NCI-H146 (cell line): ENCODE measurements around the gene RBM19.
"Not testable (repeated sequence)": the region's sequence is repeated elsewhere in the genome, so short reads cannot be mapped to it uniquely, and the experiment has no call there.

Experiments
- DNase-seq: peaks from one replicate; lab custom pipeline; 2025; lab: John Stamatoyannopoulos, UW

The RBM19 gene

DNA sequence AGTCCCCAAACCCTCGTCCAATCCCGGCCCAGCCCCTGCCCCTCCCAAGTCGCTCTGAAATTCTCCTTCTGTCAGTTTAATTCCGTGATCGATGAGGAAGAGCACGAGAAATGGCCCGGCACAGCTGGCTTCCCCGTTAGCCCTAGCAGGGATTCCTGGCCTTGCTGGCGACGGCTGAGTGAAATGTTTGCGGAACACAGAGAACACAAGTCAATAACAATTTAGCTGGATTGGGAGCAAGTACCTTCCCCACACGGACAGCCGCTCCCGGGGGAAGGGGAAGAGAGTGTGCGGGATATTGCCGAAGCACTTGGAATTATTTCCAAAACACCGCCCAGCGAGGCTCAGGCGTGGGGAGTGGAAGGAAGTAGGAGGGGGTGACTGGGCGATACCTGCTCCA lies 134.6 kb downstream of the RBM19 start:
- DNase-seq: no peak

DNA sequence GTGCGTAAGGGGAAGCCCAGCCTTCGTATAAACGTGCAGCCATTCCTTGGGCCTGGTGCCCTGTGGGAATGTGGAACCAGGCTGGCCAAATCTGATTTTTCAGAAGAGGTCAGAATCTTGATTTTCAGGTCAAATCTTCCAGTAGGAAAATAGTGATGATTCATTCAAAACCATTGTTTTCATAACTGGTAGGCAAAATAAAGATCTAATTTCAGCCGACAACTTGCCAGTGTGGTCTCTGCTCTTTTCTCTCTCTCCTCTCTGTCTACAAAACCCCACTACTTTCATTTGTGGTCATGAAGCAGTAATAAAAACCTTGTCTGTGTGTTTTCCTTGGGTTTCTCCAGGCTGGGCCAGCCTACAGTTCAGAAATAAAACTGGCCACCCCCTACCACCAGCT lies 135.1 kb downstream of the RBM19 start:
- no peak for DNase-seq

DNA sequence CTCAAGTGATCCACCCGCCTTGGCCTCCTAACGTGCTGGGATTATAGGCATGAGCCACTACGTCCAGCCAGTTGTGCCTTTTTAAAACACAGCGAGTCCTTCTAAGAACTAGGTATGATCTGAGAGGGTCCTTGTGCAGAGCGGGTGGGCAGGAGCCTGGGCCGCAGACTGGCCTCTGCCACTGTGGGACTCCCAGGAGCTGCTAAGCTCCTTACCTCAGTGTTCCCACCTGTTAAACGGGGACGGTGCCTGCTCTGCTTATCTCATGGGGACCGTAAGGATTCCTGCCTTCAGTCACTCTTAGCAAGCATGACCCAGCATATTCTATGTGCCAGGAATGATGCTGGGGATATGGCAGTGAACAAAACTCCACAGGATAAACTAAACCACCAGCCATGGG lies 136.9 kb downstream of the RBM19 start:
- DNase-seq: no peak

DNA sequence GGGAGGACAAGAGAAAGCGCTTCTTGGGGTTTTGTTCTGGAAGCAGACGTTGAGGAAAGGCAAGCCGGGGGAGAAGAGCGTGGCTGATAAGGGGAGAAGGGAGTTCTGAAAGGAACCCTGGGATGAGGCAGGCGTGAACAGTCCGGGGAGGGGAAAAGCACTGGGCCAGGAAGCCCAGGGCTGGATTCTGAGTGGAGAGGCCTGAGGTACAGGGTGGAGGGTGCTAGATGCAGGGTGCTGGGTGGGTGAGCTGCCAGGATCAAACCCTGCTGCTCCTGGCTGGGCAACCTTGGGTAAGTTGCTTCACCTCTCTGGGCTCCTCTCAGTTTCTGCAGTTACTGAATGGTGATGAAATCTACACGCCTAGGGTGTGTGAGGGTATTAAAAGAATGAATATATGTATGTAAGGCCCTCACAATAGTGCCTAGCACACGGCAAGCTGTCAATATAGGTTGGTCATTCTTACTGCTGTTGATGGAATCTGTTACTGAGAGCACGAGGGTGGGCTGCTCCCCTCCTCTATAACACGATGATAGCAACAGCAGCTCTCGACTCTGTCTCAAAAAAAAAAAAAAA lies 138.5 kb downstream of the RBM19 start:
- no peak for DNase-seq

DNA sequence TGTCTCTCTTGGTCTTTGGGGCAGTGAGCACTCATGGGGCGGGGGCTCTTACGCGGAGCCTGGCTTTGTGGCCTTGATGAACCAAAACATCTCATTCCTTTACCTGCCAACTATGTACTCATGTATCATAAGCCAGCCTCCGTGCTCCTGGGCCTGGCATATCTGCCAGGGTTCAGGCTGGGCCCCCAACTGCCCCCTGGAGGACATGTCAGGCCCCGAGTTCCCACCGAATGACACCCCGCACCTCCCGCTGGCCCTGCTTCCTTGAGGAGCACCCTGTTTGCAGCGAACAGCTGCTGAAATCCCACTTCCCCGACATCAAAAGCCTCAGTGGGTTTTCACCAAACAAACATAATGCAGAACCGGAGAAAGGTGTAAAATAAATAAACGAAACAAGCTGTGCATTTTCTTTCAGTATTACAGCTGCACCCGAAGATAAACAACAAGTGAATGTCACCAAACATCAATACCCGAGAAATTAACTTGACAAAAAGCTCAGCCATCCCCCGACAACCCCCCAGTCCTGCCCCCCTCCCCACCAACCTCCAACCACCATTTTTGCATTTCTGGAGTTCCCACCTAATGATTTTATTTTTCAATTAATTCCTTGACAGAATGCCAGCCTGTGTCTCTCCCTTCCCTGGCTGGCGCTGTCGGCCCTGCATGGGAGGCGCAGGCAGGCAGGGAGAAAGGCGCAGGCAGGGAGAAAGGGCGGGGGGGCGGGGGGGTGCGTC lies 139.2 kb downstream of the RBM19 start:
- DNase-seq: no peak

DNA sequence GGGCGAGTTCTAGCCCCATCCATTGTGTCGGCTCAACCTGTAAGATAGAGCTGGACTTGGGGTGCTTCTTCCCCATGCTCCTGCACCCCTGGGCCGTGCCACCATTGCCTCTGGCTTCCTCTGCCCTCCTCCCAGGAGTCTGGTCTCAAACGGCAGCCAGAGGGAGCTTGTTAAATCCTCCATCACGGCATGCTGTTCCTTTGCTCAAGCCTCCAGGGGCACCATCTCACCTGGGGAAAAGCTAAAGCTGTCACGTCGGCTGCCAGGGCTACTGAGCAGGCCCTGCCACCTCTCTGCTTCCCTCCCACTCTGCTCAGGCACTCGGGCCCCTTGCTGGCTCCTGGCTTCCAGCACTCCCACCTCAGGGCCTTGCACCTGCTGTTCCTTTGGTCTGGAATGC lies 140.4 kb downstream of the RBM19 start:
- DNase-seq: no peak

DNA sequence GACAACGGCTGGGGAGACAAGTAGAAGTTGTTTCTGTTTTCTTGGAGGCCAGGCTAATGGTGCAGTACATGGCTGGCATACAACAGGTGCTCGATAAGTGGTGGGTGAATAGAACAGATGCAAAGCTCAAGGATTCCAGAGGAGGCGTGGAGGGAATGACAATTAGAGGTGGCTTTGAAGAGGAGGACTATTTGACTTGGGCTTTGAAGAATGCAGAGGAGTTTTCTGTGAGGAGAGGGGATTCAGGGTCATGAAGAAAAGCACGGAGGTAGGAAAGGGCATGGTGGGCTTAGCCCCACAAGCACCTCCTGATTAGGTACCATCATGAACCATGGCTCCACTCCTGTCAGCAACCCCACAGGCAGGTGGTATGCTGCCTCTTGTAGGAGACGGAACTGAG lies 142.3 kb downstream of the RBM19 start:
- DNase-seq: no peak

DNA sequence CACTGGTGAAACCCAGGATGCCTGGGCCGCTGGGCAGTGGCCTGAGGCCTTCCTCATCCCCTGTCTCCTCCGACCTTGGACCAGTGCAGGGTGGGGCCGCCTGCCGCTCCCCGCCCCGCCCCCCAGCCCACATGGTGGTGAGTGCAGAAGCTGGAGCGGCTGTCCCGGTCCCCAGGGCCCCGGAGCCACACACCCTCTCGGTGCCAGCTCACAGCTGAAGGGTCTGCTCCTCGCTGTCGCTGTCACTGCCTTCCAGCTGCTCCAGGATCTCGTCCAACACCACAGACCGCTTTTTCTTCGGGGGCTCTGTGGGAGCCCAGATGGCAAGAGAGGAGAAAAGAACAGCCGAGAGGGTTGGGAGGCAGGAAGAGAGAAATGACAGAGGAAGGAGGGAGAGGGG lies 143.1 kb downstream of the RBM19 start:
- no peak for DNase-seq

DNA sequence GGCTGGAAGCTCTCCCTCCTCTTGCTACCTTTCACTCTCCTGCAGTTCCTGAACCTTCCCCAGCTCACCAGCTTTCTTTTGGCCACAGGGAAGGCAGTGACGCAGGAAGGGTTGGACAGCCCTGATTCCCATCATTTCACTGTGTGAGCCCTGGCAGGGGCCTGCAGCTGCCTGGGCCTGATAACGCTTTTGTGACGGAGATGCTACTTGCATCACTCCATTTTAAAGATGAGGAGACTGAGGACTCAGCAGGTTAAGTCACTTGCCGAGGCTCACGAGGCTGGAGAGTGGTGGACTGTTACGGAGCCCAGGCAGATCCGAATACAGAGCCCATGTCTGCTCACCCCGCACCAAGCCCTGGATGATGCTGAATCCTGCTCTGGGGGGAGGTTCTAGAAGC lies 145.3 kb downstream of the RBM19 start:
- no peak for DNase-seq

DNA sequence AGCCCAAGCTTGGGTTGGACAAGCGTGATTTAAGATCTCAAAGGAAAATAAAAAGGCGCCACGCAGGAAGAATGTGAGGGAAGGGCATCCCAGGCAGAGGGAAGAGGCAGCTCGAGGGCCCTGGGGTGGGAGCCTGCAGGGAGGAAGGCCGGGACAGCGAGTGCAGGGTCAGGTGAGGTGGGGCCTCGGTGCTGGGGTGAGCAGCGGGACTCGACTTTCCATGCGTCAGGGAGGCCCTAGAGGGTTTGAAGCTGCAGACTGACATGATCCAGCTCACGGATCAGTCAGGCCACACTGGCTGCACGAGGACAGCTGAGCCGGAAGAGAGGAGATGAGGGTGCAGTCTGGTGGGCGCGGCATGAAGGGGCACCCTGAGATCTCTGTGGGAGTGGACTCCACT lies 145.8 kb downstream of the RBM19 start:
- DNase-seq: no peak

DNA sequence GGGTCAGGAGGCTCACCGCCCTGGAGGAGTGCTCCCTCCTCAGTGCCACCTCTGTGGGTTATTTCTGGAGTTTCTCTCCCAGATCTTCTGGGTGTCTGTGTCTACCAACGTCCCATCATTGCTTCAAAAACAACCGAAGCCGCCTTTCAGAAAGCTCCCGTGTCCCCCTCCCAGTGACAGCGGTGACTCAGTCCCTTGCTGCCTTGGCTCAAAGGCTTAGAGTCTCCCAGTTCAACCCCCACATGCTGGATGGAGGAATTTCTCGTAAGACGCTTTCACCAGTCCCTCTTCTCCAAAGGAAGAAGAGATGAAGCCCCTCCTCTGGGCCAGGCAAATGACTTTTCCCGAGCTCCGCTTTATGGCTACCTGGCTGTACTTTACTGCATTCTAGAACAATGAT lies 146.6 kb downstream of the RBM19 start:
- DNase-seq: no peak

DNA sequence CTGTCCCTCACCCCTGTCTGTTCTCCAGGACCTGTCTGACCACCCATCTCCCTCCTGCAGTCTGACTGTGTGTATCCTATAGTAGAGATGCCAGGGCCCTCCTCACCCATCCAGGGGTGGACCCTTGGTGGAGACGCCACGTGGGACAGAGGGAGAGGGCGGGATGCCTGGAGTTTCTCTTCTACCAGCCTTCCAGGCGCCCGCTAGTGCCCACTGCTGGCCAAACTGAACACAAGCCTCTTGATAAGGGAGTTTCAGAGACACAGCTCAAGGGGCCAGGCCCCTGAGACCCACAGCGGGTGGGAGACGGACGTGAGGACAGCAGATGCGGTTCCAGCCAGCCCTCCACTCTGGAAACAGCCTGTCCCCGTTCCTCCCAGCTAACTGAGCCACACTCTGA lies 147.3 kb downstream of the RBM19 start:
- DNase-seq: no peak

DNA sequence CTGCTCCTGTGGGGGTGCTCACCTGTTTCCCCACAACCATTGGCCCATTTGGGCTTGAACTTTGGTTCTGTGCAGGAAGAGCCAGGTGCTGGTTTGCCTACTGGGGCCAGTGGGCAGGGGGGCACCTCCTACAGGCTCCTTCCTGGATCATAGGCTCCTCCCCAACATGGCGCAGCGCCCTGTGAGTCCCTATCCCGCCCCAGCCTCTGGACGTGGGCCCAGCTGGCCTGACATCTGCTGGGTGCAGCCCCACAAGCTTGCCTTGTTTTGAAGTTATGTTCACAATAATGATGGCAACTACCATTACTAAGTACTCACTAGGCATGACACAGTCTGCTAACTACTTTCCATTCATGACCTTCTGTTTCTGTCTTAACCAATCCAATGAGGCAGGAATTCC lies 147.8 kb downstream of the RBM19 start:
- no peak for DNase-seq

DNA sequence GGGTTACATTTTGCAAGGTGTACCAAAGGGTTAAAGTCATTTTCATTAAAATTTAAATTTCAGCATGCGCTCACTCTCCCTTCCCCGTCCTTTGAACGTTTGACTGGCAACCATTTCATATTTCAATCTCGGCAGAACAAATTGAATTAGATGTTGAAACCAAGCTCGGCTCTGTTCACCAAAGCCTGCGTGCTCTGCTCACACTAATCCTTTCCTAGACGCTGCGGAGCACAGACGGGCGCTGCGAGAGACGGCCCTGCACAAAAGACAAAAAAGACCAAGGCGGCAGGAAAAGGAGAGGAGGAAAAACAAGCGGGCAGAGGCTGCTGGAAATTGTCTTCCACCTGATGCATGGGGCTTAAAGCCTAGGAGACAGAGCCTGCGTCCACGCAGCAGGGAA lies 149.3 kb downstream of the RBM19 start:
- DNase-seq: no peak

DNA sequence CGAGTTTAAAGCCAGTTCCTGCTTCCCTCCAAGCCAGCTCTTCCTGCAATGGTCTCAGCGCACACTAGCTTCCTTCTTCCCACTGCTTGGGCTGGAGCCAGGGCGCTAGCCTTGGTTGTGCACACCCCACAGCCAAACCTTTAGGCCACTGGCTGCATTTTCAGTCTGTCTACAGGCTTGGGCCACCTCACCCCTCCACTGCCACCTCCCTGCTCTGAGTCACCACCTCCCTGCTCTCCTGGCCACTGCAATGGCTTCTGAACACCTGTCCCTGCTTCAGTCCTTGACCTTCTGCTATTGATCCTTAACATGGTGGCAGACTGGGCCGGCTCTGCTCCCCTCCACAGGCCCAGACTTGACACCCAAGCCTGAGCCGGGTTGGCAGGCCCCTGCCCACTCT lies 151.1 kb downstream of the RBM19 start:
- no peak for DNase-seq

DNA sequence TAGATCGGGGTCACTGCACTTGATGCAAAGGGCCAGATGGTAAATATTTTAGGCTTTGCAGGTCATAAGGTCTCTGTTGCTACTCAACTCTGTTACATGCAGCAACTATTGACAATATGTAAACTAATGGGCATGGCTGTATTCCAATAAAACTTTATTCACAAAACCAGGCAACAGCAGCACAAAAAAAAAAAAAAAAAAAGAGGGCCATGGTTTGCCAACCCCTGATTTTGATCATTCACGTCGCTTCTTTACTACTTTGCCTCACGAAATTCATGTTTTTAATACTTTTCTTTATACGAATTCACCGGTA lies 152.9 kb downstream of the RBM19 start:
- DNase-seq: no peak

DNA sequence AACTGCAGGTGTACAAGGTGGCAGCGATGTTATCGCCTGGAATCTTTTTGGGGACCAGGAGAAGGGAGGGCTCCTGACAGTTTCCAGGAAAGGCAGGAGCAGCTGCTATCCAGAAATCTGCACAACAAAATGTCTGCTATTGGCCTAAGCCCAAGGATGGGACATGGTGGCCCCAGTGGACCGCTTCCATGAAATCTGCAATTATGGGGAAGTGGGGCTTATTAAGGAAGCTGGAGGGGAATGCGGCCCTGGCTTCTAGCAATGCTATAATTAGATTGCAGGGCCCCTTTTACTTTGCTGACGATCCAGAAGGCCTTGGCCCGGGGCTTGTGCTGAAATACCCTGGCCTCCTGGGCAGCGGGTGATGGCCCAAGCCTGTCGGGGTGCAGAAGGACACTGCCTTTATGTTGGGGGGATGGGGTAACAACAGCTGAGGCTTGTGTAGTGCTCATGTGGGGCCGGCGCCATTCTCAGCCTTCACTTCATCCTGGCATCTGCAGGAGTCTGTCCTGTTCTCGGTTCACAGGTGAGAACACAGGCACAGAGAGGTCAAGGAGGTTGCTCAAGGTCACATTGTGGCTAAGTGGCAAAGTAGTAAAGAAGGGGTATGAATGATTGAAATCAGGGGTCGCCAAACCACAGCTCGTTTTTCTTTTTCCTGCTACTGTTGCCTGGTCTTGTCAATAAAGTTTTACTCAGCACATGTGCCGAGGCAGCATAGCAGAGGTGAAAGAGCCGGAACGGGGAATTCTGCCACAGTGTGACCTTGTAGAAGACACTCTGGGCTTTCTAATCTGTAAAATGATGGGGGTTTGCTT lies 153.5 kb downstream of the RBM19 start:
- DNase-seq: no peak

DNA sequence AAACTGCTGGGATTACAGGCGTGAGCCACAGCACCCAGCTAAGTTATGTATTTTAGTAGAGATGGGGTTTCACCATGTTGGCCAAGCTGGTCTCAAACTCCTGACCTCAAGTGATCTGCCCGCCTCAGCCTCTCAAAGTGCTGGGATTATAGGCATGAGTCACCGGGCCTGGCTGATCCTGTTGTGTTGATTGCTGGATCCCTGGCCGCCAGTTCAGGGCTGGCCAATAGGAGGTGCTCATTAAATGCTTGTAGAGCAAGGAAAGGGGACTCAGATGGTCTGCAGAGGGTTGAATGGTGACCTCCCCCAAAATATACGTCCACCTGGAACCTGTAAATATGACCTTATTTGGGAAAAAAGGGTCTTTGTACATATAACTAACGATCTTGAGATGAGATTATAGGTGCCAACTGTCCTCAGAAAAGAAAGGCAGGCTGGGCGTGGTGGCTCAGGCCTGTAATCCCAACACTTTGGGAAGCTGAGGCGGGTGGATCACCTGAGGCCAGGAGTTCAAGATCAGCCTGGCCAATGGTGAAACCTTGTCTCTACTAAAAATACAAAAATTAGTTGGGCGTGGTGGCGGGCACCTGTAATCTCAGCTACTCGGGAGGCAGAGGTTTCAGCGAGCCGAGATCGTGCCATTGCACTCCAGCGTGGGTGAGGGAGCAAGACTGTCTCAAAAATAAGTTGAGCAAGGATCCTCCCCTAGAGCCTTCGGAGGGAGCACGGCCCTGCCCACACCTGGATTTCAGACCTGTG lies 156.5 kb downstream of the RBM19 start:
- not testable (repeated sequence) for DNase-seq

DNA sequence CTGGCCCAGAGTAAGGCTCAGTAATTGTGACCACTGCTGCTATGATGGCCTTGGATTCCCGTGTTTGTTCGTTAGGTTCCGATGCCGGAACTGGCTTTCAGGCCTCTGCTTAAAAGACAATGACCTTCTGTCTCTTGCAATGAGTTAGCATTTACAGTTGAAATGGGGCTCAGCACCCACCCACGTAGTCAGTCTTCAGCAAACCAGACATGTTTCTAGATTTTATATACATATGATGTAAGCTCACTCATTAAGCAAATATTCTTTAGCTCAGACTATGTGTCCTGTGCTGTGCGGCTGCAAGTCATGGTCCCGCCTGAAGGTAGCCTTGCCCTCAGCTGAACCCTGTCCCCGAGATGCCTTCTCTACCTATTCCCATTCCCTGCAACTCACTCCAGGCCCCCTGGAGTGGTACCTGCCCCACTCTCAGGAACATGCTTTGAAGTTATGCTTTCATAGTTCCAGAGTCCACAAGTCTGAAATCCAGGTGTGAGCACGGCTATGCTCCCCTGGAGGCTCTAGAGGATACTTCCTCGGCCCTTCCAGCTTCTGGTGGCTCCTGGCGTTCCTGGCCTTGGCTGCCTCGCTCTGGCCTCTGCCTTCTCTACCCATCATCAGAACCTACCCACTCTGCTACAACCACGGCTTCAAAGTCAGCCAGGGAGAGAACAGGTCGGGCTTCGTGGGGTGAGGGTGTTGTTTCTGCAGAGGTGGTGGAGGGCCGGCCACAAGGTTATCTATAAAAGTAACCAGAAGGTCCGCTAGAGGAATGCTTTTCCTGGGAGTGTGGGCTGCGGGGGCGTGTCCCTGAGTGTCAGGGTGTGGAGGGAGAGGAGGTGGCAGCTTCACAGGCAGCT lies 157.8 kb downstream of the RBM19 start:
- no peak for DNase-seq

DNA sequence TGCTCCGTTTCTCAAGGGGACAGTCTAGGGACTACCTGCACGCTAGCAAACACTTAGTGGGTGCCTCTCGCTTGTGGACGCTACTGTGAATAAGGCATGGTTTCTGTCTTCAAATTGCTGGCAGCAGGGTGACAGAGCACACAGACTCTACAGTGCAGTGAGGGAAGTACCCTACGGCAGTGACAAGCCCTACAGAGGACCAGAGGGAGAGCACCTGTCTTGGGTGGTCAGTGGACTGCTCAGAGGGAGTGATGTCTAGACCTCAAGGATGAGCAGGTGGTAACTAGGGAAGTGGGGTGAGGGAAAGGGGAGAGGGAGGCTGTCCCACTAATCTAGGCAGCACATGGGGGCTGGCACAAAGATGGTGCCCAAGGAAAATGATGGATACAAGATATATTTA lies 160.5 kb downstream of the RBM19 start:
- no peak for DNase-seq

DNA sequence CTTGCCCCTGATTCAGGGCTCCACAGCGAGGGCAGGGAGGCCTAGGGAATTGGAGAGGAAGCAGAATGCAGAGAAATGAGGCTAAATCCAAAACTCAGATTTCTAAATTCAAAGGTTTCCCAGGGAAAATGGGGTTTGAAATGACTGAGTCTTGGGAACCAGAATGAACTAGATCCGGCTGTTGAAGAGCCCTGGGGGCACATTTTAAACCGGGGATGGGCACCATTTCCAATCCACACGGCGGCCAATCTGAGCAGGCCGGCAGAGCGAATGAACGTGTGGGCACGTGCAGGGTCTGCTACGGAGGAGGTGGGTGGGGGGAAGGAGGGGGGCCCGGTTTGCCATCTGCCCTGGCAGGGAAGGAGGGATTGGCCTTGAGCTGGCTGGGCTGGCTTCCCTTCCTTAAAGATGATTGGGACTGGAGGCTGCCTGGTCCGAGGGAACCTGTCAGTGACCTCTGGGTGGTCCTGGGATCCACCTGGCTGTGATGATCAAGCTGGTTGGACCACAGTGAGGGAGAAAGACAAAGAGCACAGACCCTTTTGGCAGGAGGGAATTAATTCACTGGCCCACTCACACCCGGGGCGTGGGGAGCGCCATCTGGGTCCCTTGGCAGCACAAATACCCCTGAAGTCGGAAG lies 161.0 kb downstream of the RBM19 start:
- no peak for DNase-seq
